Psoas muscle (tissue), 8 donors: ENCODE results near the gene OR4P4. TPM values are rescaled to one million over a fixed set of nuclear protein-coding genes. Genes with fewer than 3 reads are reported as not detected.

Source experiments
- ATAC-seq, 4 donors: fragments of 200-7000 bp; cut with Tn5 transposase; one replicate each; pipeline ENCODE4 v1.9.1; 2020; ENCODE audit warnings: moderate library complexity in 3 of 4, mild to moderate bottlenecking in 2 of 4
- DNase-seq, 2 donors: peaks; one replicate each; pipeline ENCODE4 v3.0.0-alpha.2; 2020
- H3K27ac ChIP-seq: fragments of 200-600 bp; one replicate; pipeline ENCODE4 v1.8.0; 2022
- H3K27me3 ChIP-seq, 3 donors: fragments of 200-600 bp in 1 of 3; one replicate each; pipeline versions ENCODE4 v1.6.1 to v1.8.0; 2013 to 2022; ENCODE audit warnings: low read length in 2 of 3, mild to moderate bottlenecking in 2 of 3, moderate library complexity in 1 of 3; ENCODE audit not compliant: insufficient read depth in 3 of 3
- H3K36me3 ChIP-seq, 2 donors: fragments of 200-600 bp in 1 of 2; one replicate each; pipeline versions ENCODE4 v1.6.1 to v1.8.0; 2013 to 2022; ENCODE audit warnings: low read depth in 1 of 2, mild to moderate bottlenecking in 1 of 2, moderate library complexity in 1 of 2; ENCODE audit not compliant: insufficient read depth in 1 of 2
- H3K4me1 ChIP-seq: fragments of 200-600 bp; one replicate; pipeline ENCODE4 v1.8.0; 2022
- H3K4me3 ChIP-seq: fragments of 200-600 bp; one replicate; pipeline ENCODE4 v1.8.0; 2022; ENCODE audit warnings: mild to moderate bottlenecking
- H3K9me3 ChIP-seq: fragments of 200-600 bp; one replicate; pipeline ENCODE4 v1.8.0; 2022
- CTCF ChIP-seq: fragments of 200-600 bp; IDR thresholded peaks from one replicate; pipeline ENCODE4 v1.8.0; 2022; ENCODE audit warnings: antibody characterized with exemption
- WGBS, 3 donors: extraction: QIAGEN DNeasy Blood & Tissue Kit; methylation state at CpG; one replicate each; pipeline versions ENCODE4 v1.1.6 to v1.1.7; 2013; 5-methylcytosine and 5-hydroxymethylcytosine counted together
- intact Hi-C, 2 donors: fragments of 100-400 bp; cut with DNase I; formaldehyde crosslinking; loops; one replicate each; pipeline versions ENCODE4 v1.11.0 to v1.14.2; 2022
- polyA plus RNA-seq, 3 donors: library from polyadenylated mRNA; stranded (reverse); fragments of 200-250 nt; gene quantifications; one replicate each; pipeline ENCODE4 v1.2.3, GENCODE V29; 2013
- total RNA-seq, 4 donors: library from RNA; stranded (reverse); fragmentation: NEBNext Ultra II Directional in 2 of 4; extraction: Animal tissue kit (Norgen Biotek cat#: 25700) in 2 of 4; gene quantifications; one replicate each; pipeline versions ENCODE4 v1.2.1 to v1.2.4, GENCODE V29; 2021 to 2023
- donor health status: healthy with polysubstance abuse.
- donor health status: DM: no; HTN: no; CAD: no; lungs with moderate emphysema.
- donor health status: Bipolar disorder and iron deficiency.
- donor health status: healthy.
- donor health status: DM: yes; HTN: yes; CAD: no.
- donor health status: DM: no; HTN: no; CAD: no.
- donor health status: DM: no; HTN: no; CAD: no.
- donor health status: DM: yes; HTN: yes; CAD: no.

Gene OR4P4
- total and polyA plus RNA-seq, 7 donors = not detected

DNA sequence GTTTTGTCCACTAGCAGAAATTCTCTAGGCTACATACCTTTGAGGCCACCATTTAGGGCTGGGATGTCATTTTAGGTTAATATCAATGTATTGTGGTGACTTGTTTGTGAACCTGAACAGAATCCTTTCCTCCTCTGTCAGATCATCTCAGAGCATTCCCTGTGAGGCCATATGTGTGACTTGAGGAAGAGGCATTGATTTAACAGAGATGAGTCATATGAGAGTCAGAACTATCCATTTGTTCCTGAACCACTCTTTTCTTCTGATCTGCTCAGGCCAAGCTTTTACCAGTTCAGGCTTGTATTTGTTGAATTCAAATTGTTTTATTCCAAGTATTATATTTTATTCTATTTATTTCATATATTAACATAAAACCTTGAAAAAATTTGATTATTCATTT is 20.2 kb downstream of the OR4P4 start:
- no peak for DNase-seq
- H3K27ac ChIP-seq = no peak overlapping the region
- intact Hi-C loops = no loop called here
- ATAC-seq = no peak
- H3K9me3 ChIP-seq = no peaks in the 10 kb centered on the region
- no peak overlapping the region for H3K4me3 ChIP-seq
- H3K4me1 ChIP-seq = no peaks in the 10 kb centered on the region
- H3K27me3 ChIP-seq = no peaks in the 10 kb centered on the region
- TF ChIP-seq CTCF = no peak
- no peaks in the 10 kb centered on the region for H3K36me3 ChIP-seq

GRCh38 chr11:55658031-55658573 is 23.2 kb downstream of the OR4P4 start:
- no peak for DNase-seq
- 88 to 94% (median 90%) methylated on average over 2 of the region's 2 CpGs for WGBS, 3 donors
- intact Hi-C loops = no loop called here

DNA sequence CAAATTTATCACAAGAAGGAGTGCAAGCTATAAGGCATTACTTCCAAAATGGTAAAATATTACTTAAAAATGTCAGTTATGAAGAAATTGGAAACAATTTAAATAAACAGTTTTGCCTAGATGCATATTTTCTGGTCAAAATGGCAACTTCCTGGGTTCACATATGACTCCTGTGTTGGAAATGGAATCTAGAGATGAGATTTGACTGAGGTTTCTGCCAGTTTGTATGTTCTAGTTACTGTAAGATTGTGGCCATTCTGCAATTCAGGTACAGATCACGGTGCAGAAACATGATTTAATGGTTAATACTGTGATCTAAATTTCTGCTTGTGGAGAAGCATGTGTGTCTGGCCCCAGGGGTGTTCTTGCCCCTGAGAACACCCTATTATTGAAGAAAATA is 23.7 kb downstream of the OR4P4 start:
- 33 to 57% (median 45%) methylated on average over 1 of the region's 1 CpG for WGBS, 3 donors
- DNase-seq (no peak), ATAC-seq (no peak)
- Histone ChIP-seq H3K4me3 (no peak overlapping the region), H3K36me3 (no peaks in the 10 kb centered on the region), H3K4me1 (no peaks in the 10 kb centered on the region), H3K27ac (no peak overlapping the region), H3K27me3 (no peaks in the 10 kb centered on the region), H3K9me3 (no peaks in the 10 kb centered on the region)
- no peak for TF ChIP-seq CTCF
- intact Hi-C loops = no loop called here

More at GRCh38 chr11:55658031-55658573, 23.2 kb downstream of the OR4P4 start:
- H3K27me3 ChIP-seq = no peaks in the 10 kb centered on the region
- H3K9me3 ChIP-seq = no peaks in the 10 kb centered on the region
- H3K4me1 ChIP-seq = no peaks in the 10 kb centered on the region
- H3K36me3 ChIP-seq = no peaks in the 10 kb centered on the region
- ATAC-seq = no peak
- no peak for TF ChIP-seq CTCF
- H3K4me3 ChIP-seq = no peak overlapping the region
- H3K27ac ChIP-seq = no peak overlapping the region

GRCh38 chr11:55661901-55662300 is 27.0 kb downstream of the OR4P4 start, which contains the start of gene OR4C6:
OR4C6 (plus strand) TSS chr11:55662201; CDS start chr11:55665167, 2,966 bp downstream.
- DNase-seq (no peak), ATAC-seq (no peak)
- Histone ChIP-seq H3K27me3 (no peaks in the 10 kb centered on the region), H3K9me3 (no peaks in the 10 kb centered on the region), H3K4me3 (no peak within 1 kb of the TSS), H3K27ac (no peak within 1 kb of the TSS), H3K36me3 (no peaks in the 10 kb centered on the region), H3K4me1 (no peaks in the 10 kb centered on the region)
- intact Hi-C loops = no loop called here
- WGBS, 3 donors = 61 to 85% (median 67%) methylated on average over 1 of the region's 1 CpG
- no peak for TF ChIP-seq CTCF

- ATAC-seq (no peak), DNase-seq (no peak)
- no peaks in the 10 kb centered on the region for H3K9me3 ChIP-seq
- WGBS, 3 donors = 39 to 53% (median 50%) methylated on average over 2 of the region's 2 CpGs
- H3K36me3 ChIP-seq = no peaks in the 10 kb centered on the region
- no peak overlapping the region for H3K4me3 ChIP-seq
- TF ChIP-seq CTCF = no peak
- H3K4me1 ChIP-seq = no peaks in the 10 kb centered on the region
- no peaks in the 10 kb centered on the region for H3K27me3 ChIP-seq
- no peak overlapping the region for H3K27ac ChIP-seq
- intact Hi-C loops = no loop called here
Observed at GRCh38 chr11:55669376-55669775, 34.5 kb downstream of the OR4P4 start.
